ENCODE results near the gene CELF2. TPM values are rescaled to one million over a fixed set of nuclear protein-coding genes. Genes with fewer than 3 reads are reported as not detected.

Gene CELF2
- total RNA-seq, 1 donor from 2014 or later, result 31.8 TPM

- Histone ChIP-seq H3K4me3 (ENCODE audit: low read length in 3 of 3) (no peak overlapping the region), H3K9ac (ENCODE audit: low read depth in 1 of 3, low read length in 3 of 3) (no peak overlapping the region), H3K27me3 (ENCODE audit: control insufficient read depth in 3 of 3, insufficient read depth in 3 of 3, low read length in 3 of 3) (no peaks in the 10 kb centered on the region), H3K4me1 (ENCODE audit: control insufficient read depth in 3 of 3, insufficient read depth in 3 of 3, low read length in 3 of 3) (no peaks in the 10 kb centered on the region), H3K9me3 (ENCODE audit: control insufficient read depth in 3 of 3, low read length in 3 of 3) (no peaks in the 10 kb centered on the region), H3K27ac (ENCODE audit: low read depth, low read length) (no peak overlapping the region), H3K36me3 (ENCODE audit: control insufficient read depth in 3 of 3, insufficient read depth in 3 of 3, low read length in 3 of 3) (peaks cover 4 to 25% (median 19%) of the 10 kb centered on the region in 3 donors)
These were observed 281.5 kb downstream of the CELF2 start for GRCh38 chr10:11299125-11299524.

- Histone ChIP-seq H3K4me1 (ENCODE audit: control insufficient read depth in 3 of 3, insufficient read depth in 3 of 3, low read length in 3 of 3) (no peaks in the 10 kb centered on the region), H3K9ac (ENCODE audit: low read depth in 1 of 3, low read length in 3 of 3) (no peak overlapping the region), H3K27ac (ENCODE audit: low read depth, low read length) (no peak overlapping the region), H3K9me3 (ENCODE audit: control insufficient read depth in 3 of 3, low read length in 3 of 3) (no peaks in the 10 kb centered on the region), H3K27me3 (ENCODE audit: control insufficient read depth in 3 of 3, insufficient read depth in 3 of 3, low read length in 3 of 3) (no peaks in the 10 kb centered on the region), H3K4me3 (ENCODE audit: low read length in 3 of 3) (no peak overlapping the region), H3K36me3 (ENCODE audit: control insufficient read depth in 3 of 3, insufficient read depth in 3 of 3, low read length in 3 of 3) (peaks cover 4 to 31% (median 19%) of the 10 kb centered on the region in 3 donors)
These were observed 282.4 kb downstream of the CELF2 start for GRCh38 chr10:11300026-11300425.

GRCh38 chr10:11300563-11300962 lies 282.9 kb downstream of the CELF2 start:
- Histone ChIP-seq H3K27me3 (ENCODE audit: control insufficient read depth in 3 of 3, insufficient read depth in 3 of 3, low read length in 3 of 3) (no peaks in the 10 kb centered on the region), H3K27ac (ENCODE audit: low read depth, low read length) (no peak overlapping the region), H3K4me1 (ENCODE audit: control insufficient read depth in 3 of 3, insufficient read depth in 3 of 3, low read length in 3 of 3) (no peaks in the 10 kb centered on the region), H3K9ac (ENCODE audit: low read depth in 1 of 3, low read length in 3 of 3) (no peak overlapping the region), H3K36me3 (ENCODE audit: control insufficient read depth in 3 of 3, insufficient read depth in 3 of 3, low read length in 3 of 3) (peaks cover 4 to 34% (median 24%) of the 10 kb centered on the region in 3 donors), H3K9me3 (ENCODE audit: control insufficient read depth in 3 of 3, low read length in 3 of 3) (no peaks in the 10 kb centered on the region), H3K4me3 (ENCODE audit: low read length in 3 of 3) (no peak overlapping the region)

DNA sequence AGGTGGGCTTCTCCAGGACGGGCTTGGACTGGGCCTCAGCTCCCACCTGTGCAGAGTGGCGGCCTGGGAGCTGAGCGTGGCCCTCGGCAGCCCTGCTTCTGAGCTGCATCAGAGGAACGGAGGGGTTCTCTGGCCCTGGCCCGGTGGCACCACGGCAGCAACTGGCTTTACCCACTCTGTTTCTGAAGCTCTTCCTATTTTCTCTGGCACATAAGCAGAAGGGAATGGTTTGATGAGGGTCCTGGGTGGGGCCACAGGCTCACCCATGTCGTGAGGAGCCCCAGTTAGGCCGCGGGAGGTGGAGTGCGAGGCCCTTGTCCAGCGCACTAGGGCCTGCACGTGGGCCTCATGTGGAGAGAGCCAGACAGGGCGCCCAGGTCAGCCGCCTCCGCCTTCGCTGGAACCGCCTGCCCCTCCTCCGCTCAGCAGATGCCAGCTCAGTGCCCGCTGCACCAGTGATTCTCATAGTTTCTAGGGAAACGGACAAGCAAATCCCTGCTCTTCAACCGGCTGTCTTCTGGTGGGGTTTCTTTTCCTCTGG lies 284.0 kb downstream of the CELF2 start:
- peaks cover 8 to 38% (median 26%) of the 10 kb centered on the region in 3 donors for H3K36me3 ChIP-seq (ENCODE audit: control insufficient read depth in 3 of 3, insufficient read depth in 3 of 3, low read length in 3 of 3)
- H3K9me3 ChIP-seq (ENCODE audit: control insufficient read depth in 3 of 3, low read length in 3 of 3), result no peaks in the 10 kb centered on the region

GRCh38 chr10:11302181-11302580 lies 284.5 kb downstream of the CELF2 start:
- H3K9ac ChIP-seq (ENCODE audit: low read depth in 1 of 3, low read length in 3 of 3), result no peak overlapping the region
- H3K9me3 ChIP-seq (ENCODE audit: control insufficient read depth in 3 of 3, low read length in 3 of 3), result no peaks in the 10 kb centered on the region
- H3K4me1 ChIP-seq (ENCODE audit: control insufficient read depth in 3 of 3, insufficient read depth in 3 of 3, low read length in 3 of 3), result no peaks in the 10 kb centered on the region
- no peak overlapping the region for H3K27ac ChIP-seq (ENCODE audit: low read depth, low read length)
- no peaks in the 10 kb centered on the region for H3K27me3 ChIP-seq (ENCODE audit: control insufficient read depth in 3 of 3, insufficient read depth in 3 of 3, low read length in 3 of 3)
- no peak overlapping the region for H3K4me3 ChIP-seq (ENCODE audit: low read length in 3 of 3)
- H3K36me3 ChIP-seq (ENCODE audit: control insufficient read depth in 3 of 3, insufficient read depth in 3 of 3, low read length in 3 of 3), result peaks cover 8 to 43% (median 24%) of the 10 kb centered on the region in 3 donors

More for the DNA sequence above, 284.0 kb downstream of the CELF2 start:
- no peaks in the 10 kb centered on the region for H3K4me1 ChIP-seq (ENCODE audit: control insufficient read depth in 3 of 3, insufficient read depth in 3 of 3, low read length in 3 of 3)
- H3K9ac ChIP-seq (ENCODE audit: low read depth in 1 of 3, low read length in 3 of 3), result no peak overlapping the region
- no peak overlapping the region for H3K4me3 ChIP-seq (ENCODE audit: low read length in 3 of 3)
- H3K27ac ChIP-seq (ENCODE audit: low read depth, low read length), result no peak overlapping the region
- no peaks in the 10 kb centered on the region for H3K27me3 ChIP-seq (ENCODE audit: control insufficient read depth in 3 of 3, insufficient read depth in 3 of 3, low read length in 3 of 3)

DNA sequence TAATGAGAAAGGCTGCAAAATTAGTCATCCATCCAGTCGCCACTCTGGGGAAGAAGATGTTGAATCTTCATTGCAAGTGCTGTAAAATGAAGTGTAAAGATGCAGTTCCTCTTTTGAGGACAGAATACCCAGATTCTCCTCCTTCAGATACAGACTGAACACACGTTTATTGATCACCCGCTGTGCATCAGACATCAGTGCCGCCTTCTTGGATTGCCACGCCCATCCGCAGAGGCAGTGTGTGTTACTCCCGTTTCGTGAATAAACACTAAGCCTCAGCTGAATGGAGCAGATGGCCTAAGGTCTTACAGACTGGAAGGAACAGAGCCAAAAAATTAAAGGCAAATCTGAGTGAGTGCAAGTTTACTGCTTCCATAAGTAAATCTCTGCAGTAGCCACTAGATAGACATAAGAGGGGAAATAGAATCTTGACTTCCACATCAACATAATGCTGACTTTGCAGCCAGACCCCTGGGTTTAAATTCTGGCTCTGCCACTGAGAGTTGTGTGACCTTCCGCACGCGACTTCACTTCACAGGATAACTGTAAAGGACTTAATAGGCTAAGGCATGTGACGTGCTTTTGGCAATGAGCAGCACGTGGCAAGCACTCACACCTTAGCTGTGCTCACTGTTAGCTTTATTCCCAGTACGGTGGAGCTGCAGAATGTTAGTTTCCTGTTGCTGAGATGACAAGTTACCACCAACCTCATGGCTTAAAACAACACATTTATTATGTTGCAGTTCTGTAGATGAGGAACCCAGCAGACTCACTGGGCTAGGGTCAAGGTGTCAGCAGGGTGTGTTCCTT lies 285.9 kb downstream of the CELF2 start:
- Histone ChIP-seq H3K4me1 (ENCODE audit: control insufficient read depth in 3 of 3, insufficient read depth in 3 of 3, low read length in 3 of 3) (no peaks in the 10 kb centered on the region), H3K9me3 (ENCODE audit: control insufficient read depth in 3 of 3, low read length in 3 of 3) (peaks cover 2 to 5% (median 3%) of the 10 kb centered on the region in 3 donors), H3K36me3 (ENCODE audit: control insufficient read depth in 3 of 3, insufficient read depth in 3 of 3, low read length in 3 of 3) (peaks cover 8 to 49% (median 25%) of the 10 kb centered on the region in 3 donors), H3K4me3 (ENCODE audit: low read length in 3 of 3) (no peak overlapping the region), H3K27ac (ENCODE audit: low read depth, low read length) (no peak overlapping the region), H3K27me3 (ENCODE audit: control insufficient read depth in 3 of 3, insufficient read depth in 3 of 3, low read length in 3 of 3) (no peaks in the 10 kb centered on the region), H3K9ac (ENCODE audit: low read depth in 1 of 3, low read length in 3 of 3) (no peak overlapping the region)

DNA sequence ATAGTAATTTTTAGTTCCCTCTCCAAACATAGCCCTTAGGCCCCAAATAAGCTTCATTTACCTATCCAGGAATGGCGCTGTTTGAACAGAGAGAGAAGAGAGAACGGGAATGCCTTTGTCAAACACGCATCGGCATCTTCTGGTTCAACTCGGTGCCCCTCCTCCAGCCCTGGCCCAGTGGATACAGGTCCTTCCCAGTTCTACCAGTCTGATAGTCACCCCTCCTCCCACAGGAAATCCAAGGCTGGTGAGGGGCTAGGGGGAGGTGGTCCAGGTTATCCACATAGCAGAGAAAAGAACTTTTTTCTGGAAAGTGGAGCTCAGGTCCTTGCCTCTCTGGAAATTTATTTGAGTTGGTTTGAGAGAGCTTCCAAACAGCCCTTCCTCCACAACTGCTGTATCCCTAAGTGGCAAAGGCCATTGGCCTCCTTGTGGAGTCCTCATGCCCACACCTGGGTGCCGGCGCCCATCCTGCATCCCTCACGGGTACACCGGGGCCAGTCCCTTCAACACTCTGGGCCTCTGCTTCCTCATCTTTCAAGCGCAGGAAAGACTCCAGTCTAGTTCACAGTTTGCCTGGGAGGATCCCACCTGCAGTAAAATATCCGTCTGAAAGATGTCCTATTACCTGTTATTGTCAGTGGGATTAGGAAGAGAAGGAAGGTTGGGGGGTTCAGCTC lies 287.4 kb downstream of the CELF2 start:
- Histone ChIP-seq H3K9ac (ENCODE audit: low read depth in 1 of 3, low read length in 3 of 3) (no peak overlapping the region), H3K4me1 (ENCODE audit: control insufficient read depth in 3 of 3, insufficient read depth in 3 of 3, low read length in 3 of 3) (no peaks in the 10 kb centered on the region), H3K27ac (ENCODE audit: low read depth, low read length) (no peak overlapping the region), H3K4me3 (ENCODE audit: low read length in 3 of 3) (no peak overlapping the region), H3K36me3 (ENCODE audit: control insufficient read depth in 3 of 3, insufficient read depth in 3 of 3, low read length in 3 of 3) (peaks cover 8 to 52% (median 22%) of the 10 kb centered on the region in 3 donors), H3K9me3 (ENCODE audit: control insufficient read depth in 3 of 3, low read length in 3 of 3) (peaks cover 2 to 5% (median 3%) of the 10 kb centered on the region in 3 donors), H3K27me3 (ENCODE audit: control insufficient read depth in 3 of 3, insufficient read depth in 3 of 3, low read length in 3 of 3) (no peaks in the 10 kb centered on the region)

DNA sequence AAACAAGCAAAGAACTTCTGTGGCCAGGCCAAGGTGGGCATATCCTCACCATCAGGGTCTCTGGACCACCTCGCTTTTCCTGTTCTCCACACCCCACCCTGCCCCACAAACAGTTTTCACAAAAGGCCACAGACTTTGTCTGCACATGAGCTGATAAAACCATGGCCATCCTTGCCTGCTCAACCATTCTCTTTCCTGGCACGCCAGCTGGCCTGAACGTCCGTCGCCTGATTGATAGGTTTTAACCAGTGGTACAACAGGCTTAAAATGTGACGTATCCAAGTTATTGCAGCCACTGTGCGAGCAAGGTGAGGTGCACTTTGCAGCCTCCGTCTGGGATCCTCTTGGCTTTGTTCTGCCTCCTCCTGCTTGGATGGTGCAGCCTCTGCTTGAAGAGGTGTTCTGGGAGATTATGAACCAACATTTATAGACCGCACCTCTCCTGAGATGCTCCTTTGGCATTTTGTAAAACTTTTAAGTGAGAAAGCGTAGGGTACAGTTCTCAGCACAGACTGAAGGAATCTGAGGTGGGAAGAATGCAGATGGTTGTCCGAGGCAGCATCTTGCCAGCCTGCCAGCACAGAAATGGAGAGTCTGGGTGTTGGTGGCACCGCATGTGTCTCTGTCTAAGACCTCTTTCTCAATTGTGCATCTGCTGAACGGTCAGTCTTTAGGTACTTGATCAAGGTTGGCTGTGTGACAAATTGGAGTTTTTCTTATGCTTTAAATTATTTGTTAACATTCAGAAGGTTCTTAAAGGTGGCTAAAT lies 288.3 kb downstream of the CELF2 start:
- Histone ChIP-seq H3K4me1 (ENCODE audit: control insufficient read depth in 3 of 3, insufficient read depth in 3 of 3, low read length in 3 of 3) (no peaks in the 10 kb centered on the region), H3K9me3 (ENCODE audit: control insufficient read depth in 3 of 3, low read length in 3 of 3) (peaks cover 2 to 5% (median 3%) of the 10 kb centered on the region in 3 donors), H3K4me3 (ENCODE audit: low read length in 3 of 3) (no peak overlapping the region), H3K27ac (ENCODE audit: low read depth, low read length) (no peak overlapping the region), H3K36me3 (ENCODE audit: control insufficient read depth in 3 of 3, insufficient read depth in 3 of 3, low read length in 3 of 3) (peaks cover 8 to 49% (median 22%) of the 10 kb centered on the region in 3 donors), H3K9ac (ENCODE audit: low read depth in 1 of 3, low read length in 3 of 3) (no peak overlapping the region), H3K27me3 (ENCODE audit: control insufficient read depth in 3 of 3, insufficient read depth in 3 of 3, low read length in 3 of 3) (no peaks in the 10 kb centered on the region)

- Histone ChIP-seq H3K4me3 (ENCODE audit: low read length in 3 of 3) (no peak overlapping the region), H3K4me1 (ENCODE audit: control insufficient read depth in 3 of 3, insufficient read depth in 3 of 3, low read length in 3 of 3) (no peaks in the 10 kb centered on the region), H3K9ac (ENCODE audit: low read depth in 1 of 3, low read length in 3 of 3) (no peak overlapping the region), H3K9me3 (ENCODE audit: control insufficient read depth in 3 of 3, low read length in 3 of 3) (peaks cover 2 to 5% (median 3%) of the 10 kb centered on the region in 3 donors), H3K27me3 (ENCODE audit: control insufficient read depth in 3 of 3, insufficient read depth in 3 of 3, low read length in 3 of 3) (no peaks in the 10 kb centered on the region), H3K36me3 (ENCODE audit: control insufficient read depth in 3 of 3, insufficient read depth in 3 of 3, low read length in 3 of 3) (peaks cover 8 to 55% (median 20%) of the 10 kb centered on the region in 3 donors), H3K27ac (ENCODE audit: low read depth, low read length) (no peak overlapping the region)
These were observed 289.3 kb downstream of the CELF2 start for GRCh38 chr10:11307004-11307403.
